ENCODE data around the gene GTF2H1. TPM values are rescaled to one million over a fixed set of nuclear protein-coding genes. Genes with fewer than 3 reads are reported as not detected.

Gene GTF2H1
- total RNA-seq, 2 experiments from 2014 or later = 15.1 to 17.7 TPM

GRCh38 chr11:18282626-18283025, 39.7 kb upstream of the GTF2H1 start:
- no peak for ATAC-seq (ENCODE audit: poor library complexity)
- ChIA-PET POLR2A (no interaction called here), CTCF (no interaction called here)
- Mint-ChIP-seq H3K27ac (no peak overlapping the region), H3K4me1 (ENCODE audit: low read depth) (peaks cover 12% of the 10 kb centered on the region), H3K36me3 (ENCODE audit: low read depth) (peaks cover 83% of the 10 kb centered on the region), H3K4me3 (no peak overlapping the region), H3K9me3 (no peaks in the 10 kb centered on the region), H3K27me3 (no peaks in the 10 kb centered on the region)
- Histone ChIP-seq H3K4me3 (ENCODE audit: low read length) (no peak overlapping the region), H3K4me1 (ENCODE audit: insufficient read depth, low read length) (peaks cover 6% of the 10 kb centered on the region), H3K27ac (ENCODE audit: low read depth in 1 of 2, low read length in 2 of 2) (no peak overlapping the region), H3K36me3 (ENCODE audit: insufficient read depth, low read length) (peaks cover 63% of the 10 kb centered on the region), H3K9me3 (ENCODE audit: control insufficient read depth in 1 of 2, insufficient read depth in 1 of 2, low read length in 2 of 2) (no peaks in the 10 kb centered on the region), H3K27me3 (ENCODE audit: control insufficient read depth in 1 of 2, insufficient read depth in 2 of 2, low read length in 2 of 2) (no peaks in the 10 kb centered on the region)
- TF ChIP-seq CTCF (IDR thresholded peaks at IDR 0.05) = no peak
- DNase-seq = no peak
- intact Hi-C loops (cut with DNase I, micrococcal nuclease) = no loop called here

DNA sequence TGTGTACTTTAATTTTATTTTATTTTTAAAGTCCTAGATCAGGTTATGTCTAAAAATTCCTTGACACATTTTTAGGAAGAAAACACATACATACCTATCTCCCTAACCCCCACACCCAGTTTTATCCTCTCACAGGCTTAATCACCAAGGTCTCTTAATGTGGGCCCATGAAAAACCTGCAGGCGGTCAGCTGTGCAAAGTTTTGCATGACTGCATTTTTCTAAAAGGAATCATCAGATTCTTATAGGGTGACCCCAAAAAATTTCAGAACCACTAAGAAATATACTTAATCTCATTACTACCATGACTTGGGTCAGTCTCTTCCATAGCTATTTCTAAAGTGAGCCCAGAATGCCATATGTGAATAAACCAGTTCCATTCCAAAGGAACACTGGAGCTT, 36.5 kb upstream of the GTF2H1 start:
- no peaks in the 10 kb centered on the region for H3K27me3 ChIP-seq (ENCODE audit: control insufficient read depth in 1 of 2, insufficient read depth in 2 of 2, low read length in 2 of 2)
- H3K27ac ChIP-seq (ENCODE audit: low read depth in 1 of 2, low read length in 2 of 2) = no peak overlapping the region
- peaks cover 84% of the 10 kb centered on the region for H3K36me3 Mint-ChIP-seq (ENCODE audit: low read depth)
- H3K9me3 Mint-ChIP-seq = no peaks in the 10 kb centered on the region
- no peak overlapping the region for H3K4me3 Mint-ChIP-seq
- H3K4me1 ChIP-seq (ENCODE audit: insufficient read depth, low read length) = peaks cover 4% of the 10 kb centered on the region
- no peak overlapping the region for H3K27ac Mint-ChIP-seq
- TF ChIP-seq CTCF (IDR thresholded peaks at IDR 0.05) = no peak
- no peaks in the 10 kb centered on the region for H3K9me3 ChIP-seq (ENCODE audit: control insufficient read depth in 1 of 2, insufficient read depth in 1 of 2, low read length in 2 of 2)
- ATAC-seq (ENCODE audit: poor library complexity) = no peak
- DNase-seq = no peak
- ChIA-PET POLR2A (no interaction called here), CTCF (interaction anchor here (1.4 kb wide), 1 partner anchor 180 kb away, joined by 4 read pairs; the partner anchor contains the start of gene SAAL1)
- peaks cover 7% of the 10 kb centered on the region for H3K4me1 Mint-ChIP-seq (ENCODE audit: low read depth)
- intact Hi-C loops (cut with DNase I, micrococcal nuclease) = no loop called here
- peaks cover 74% of the 10 kb centered on the region for H3K36me3 ChIP-seq (ENCODE audit: insufficient read depth, low read length)
- H3K4me3 ChIP-seq (ENCODE audit: low read length) = no peak overlapping the region
- H3K27me3 Mint-ChIP-seq = no peaks in the 10 kb centered on the region

GRCh38 chr11:18288911-18289310, 33.5 kb upstream of the GTF2H1 start:
- H3K4me3 Mint-ChIP-seq = no peak overlapping the region
- CTCF ChIA-PET = no interaction called here

More at GRCh38 chr11:18288911-18289310, 33.5 kb upstream of the GTF2H1 start:
- no peaks in the 10 kb centered on the region for H3K4me1 ChIP-seq (ENCODE audit: insufficient read depth, low read length)
- intact Hi-C loops (cut with DNase I, micrococcal nuclease) = no loop called here
- POLR2A ChIA-PET = no interaction called here
- H3K36me3 ChIP-seq (ENCODE audit: insufficient read depth, low read length) = peaks cover 76% of the 10 kb centered on the region
- no peak for TF ChIP-seq CTCF (IDR thresholded peaks at IDR 0.05)
- Mint-ChIP-seq H3K27ac (no peak overlapping the region), H3K9me3 (no peaks in the 10 kb centered on the region), H3K36me3 (ENCODE audit: low read depth) (peaks cover 85% of the 10 kb centered on the region), H3K27me3 (no peaks in the 10 kb centered on the region), H3K4me1 (ENCODE audit: low read depth) (peaks cover 4% of the 10 kb centered on the region)
- DNase-seq (no peak), ATAC-seq (ENCODE audit: poor library complexity) (no peak)
- H3K27me3 ChIP-seq (ENCODE audit: control insufficient read depth in 1 of 2, insufficient read depth in 2 of 2, low read length in 2 of 2) = no peaks in the 10 kb centered on the region
- no peak overlapping the region for H3K4me3 ChIP-seq (ENCODE audit: low read length)
- H3K9me3 ChIP-seq (ENCODE audit: control insufficient read depth in 1 of 2, insufficient read depth in 1 of 2, low read length in 2 of 2) = no peaks in the 10 kb centered on the region
- no peak overlapping the region for H3K27ac ChIP-seq (ENCODE audit: low read depth in 1 of 2, low read length in 2 of 2)

Measured in CD4-positive, alpha-beta T cell (primary cell).